Ishikawa (cell line): Measurements from ENCODE around the gene RAB5A.

Experiments used
- CEBPB ChIP-seq: IDR thresholded peaks from 2 replicates; pipeline ENCODE4 v1.6.1; 2012
- CREB1 ChIP-seq: IDR thresholded peaks from 2 replicates; pipeline ENCODE4 v1.6.1; 2012; ENCODE audit warnings: low read depth
- EGR1 ChIP-seq: IDR thresholded peaks from 2 replicates; pipeline ENCODE4 v1.6.1; 2012
- EP300 ChIP-seq: IDR thresholded peaks from 2 replicates; pipeline ENCODE4 v1.6.1; 2012; ENCODE audit warnings: borderline replicate concordance
- FOXM1 ChIP-seq: IDR thresholded peaks from 2 replicates; pipeline ENCODE4 v1.6.1; 2012; ENCODE audit warnings: low read depth, borderline replicate concordance
- MAX ChIP-seq: IDR thresholded peaks from 2 replicates; pipeline ENCODE4 v1.6.1; 2012
- NFIC ChIP-seq: IDR thresholded peaks from 2 replicates; pipeline ENCODE4 v1.6.1; 2012
- RAD21 ChIP-seq: IDR thresholded peaks from 2 replicates; pipeline ENCODE4 v1.6.1; 2012; ENCODE audit warnings: low read depth
- REST ChIP-seq: IDR thresholded peaks from 2 replicates; pipeline ENCODE4 v1.6.1; 2012; ENCODE audit warnings: low read depth, mild to moderate bottlenecking
- TAF1 ChIP-seq: IDR thresholded peaks from 2 replicates; pipeline ENCODE4 v1.6.1; 2012; ENCODE audit warnings: low read depth, mild to moderate bottlenecking
- TCF12 ChIP-seq: IDR thresholded peaks from 2 replicates; pipeline ENCODE4 v1.6.1; 2012; ENCODE audit warnings: low read depth
- TEAD4 ChIP-seq: IDR thresholded peaks from 2 replicates; pipeline ENCODE4 v1.6.1; 2012
- YY1 ChIP-seq: IDR thresholded peaks from 2 replicates; pipeline ENCODE4 v1.6.1; 2012; ENCODE audit warnings: low read depth
- ZBTB7A ChIP-seq: IDR thresholded peaks from 2 replicates; pipeline ENCODE4 v1.6.1; 2012; ENCODE audit warnings: low read depth
- TF ChIP-seq, protein P1 (sequence below): IDR thresholded peaks from 2 replicates; pipeline ENCODE4 v1.6.1; 2012

RAB5A gene

DNA sequence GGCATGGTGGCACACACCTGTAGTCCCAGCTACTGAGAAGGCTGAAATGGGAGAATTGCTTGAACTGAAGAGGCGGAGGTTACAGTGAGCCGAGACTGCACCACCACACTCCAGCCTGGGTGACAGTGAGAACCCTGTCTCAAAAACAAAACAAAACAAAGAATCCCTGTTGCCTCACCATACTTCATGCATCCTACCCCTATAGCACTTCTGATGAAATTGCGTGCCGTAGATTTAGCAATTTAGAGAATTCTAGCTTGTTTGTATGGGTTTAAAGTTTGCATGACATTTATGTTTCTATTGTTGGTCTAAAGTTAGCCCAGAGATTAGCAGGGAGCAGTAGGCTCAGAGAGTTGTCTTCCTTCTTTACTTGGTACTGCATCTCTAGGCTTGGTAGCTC, 7.8 kb downstream of the RAB5A start:
- TF ChIP-seq MAX (no peak), NFIC (no peak), TEAD4 (no peak), RAD21 (no peak)

DNA sequence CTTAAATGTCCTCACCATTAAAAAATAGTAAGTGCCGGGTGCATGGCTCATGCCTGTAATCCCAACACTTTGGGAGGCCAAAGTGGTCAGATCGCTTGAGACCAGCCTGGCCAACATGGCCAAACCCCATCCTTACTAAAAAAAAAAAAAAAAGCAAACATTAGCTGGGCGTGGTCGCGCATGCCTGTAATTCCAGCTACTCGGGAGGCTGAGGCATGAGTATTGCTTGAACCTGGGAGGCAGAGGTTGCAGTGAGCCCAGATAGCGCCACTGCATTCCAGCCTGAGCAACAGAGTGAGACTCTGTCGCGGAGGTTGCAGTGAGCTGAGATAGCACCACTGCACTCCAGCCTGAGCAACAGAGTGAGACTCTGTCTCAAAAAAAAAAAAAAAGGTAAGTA, 10.5 kb downstream of the RAB5A start:
- peak; percentile 41 for TF ChIP-seq TEAD4

- no peak for TF ChIP-seq EP300
- no peak for TF ChIP-seq NFIC
- no peak for TF ChIP-seq EGR1
- TF ChIP-seq FOXM1, result no peak
- TF ChIP-seq YY1, result no peak
- no peak for TF ChIP-seq TCF12
- no peak for TF ChIP-seq MAX
- no peak for TF ChIP-seq CREB1
- no peak for TF ChIP-seq REST
- TF ChIP-seq CEBPB, result no peak
- TF ChIP-seq TAF1, result no peak
- TF ChIP-seq, protein P1, sequence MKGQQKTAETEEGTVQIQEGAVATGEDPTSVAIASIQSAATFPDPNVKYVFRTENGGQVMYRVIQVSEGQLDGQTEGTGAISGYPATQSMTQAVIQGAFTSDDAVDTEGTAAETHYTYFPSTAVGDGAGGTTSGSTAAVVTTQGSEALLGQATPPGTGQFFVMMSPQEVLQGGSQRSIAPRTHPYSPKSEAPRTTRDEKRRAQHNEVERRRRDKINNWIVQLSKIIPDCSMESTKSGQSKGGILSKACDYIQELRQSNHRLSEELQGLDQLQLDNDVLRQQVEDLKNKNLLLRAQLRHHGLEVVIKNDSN, result no peak
- no peak for TF ChIP-seq ZBTB7A
- no peak for TF ChIP-seq TEAD4
- TF ChIP-seq RAD21, result no peak
These were observed 12.6 kb downstream of the RAB5A start for GRCh38 chr3:19959505-19959904.

DNA sequence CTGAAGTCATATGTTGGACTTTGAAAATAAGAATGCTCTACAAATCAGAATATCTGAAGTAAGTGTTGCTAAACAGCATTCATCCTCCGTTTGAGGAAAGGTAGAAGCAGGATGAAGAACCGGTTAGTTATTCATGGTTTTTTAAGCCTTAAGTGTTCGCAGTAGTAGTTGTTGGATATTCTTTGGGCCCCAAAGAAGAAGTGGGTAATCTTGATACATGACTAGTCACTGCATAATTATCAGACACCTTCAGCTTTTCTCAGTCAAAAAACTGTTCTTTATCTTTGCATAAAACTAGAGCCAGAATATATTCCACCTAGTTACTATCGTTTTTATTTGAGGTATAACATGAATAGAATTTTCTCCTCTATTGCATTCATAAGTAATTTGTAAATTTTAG, 13.8 kb downstream of the RAB5A start:
- no peak for TF ChIP-seq NFIC
- TF ChIP-seq EP300, result no peak

GRCh38 chr3:19961960-19962359, 15.1 kb downstream of the RAB5A start:
- TF ChIP-seq NFIC (no peak), CEBPB (no peak), MAX (no peak), EP300 (no peak), TCF12 (no peak), YY1 (no peak), CREB1 (no peak), RAD21 (no peak), ZBTB7A (no peak), TEAD4 (no peak), REST (no peak), EGR1 (no peak)
- TF ChIP-seq, protein P1, result no peak

DNA sequence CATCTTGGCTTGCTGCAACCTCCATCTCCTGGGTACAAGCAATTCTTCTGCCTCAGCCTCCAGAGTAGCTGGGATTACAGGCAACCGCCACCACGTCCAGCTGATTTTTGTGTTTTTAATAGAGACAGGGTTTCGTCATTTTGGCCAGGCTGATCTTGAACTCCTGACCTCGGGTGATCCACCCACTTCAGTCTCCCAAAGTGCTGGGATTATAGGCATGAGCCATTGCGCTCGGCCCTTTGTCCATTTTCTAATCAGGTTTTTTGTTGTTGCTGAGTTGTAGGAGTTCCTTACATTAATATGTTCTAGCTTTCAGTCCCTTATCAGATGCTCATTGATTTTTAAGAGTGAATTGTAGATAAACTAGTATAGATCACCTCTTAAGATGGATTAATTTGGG, 20.3 kb downstream of the RAB5A start:
- no peak for TF ChIP-seq ZBTB7A
- TF ChIP-seq TEAD4, result no peak
- no peak for TF ChIP-seq FOXM1
- TF ChIP-seq EGR1, result no peak
- no peak for TF ChIP-seq TCF12
- no peak for TF ChIP-seq RAD21
- TF ChIP-seq NFIC, result no peak
- TF ChIP-seq YY1, result no peak
- TF ChIP-seq TAF1, result no peak
- TF ChIP-seq MAX, result no peak
- TF ChIP-seq EP300, result no peak
- no peak for TF ChIP-seq CEBPB
- TF ChIP-seq REST, result no peak
- TF ChIP-seq, protein P1, result no peak
- TF ChIP-seq CREB1, result no peak
